DMS53 treated with DMSO at 0.1 percent for 48 hours (cell line): ENCODE data around the gene GXYLT2.

Experiments
- DNase-seq: peaks from one replicate; lab custom pipeline; 2025; ENCODE audit not compliant: unreplicated experiment; lab: John Stamatoyannopoulos, UW

The GXYLT2 gene

GRCh38 chr3:72930754-72931153 is 42.9 kb downstream of the GXYLT2 start:
- DNase-seq, result no peak

DNA sequence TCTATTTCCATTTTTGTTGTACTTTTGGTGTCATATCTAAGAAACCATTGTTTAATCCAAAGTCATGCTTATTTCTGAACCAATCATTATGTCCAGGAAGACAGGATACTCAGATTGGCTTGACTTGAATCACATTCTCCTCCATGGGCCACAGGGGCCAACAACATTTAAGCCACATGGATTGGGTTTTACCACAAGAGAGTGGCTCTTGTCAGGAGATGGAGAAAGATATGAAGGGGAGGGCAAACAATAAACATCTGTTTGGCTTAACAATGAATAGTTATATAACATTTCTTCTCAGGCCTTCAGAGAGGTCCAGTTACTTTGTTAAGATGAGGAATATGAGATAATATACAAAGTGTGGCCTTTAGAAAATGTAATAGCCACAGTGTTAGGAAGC is 44.6 kb downstream of the GXYLT2 start:
- DNase-seq, result no peak

GRCh38 chr3:72938471-72939265 is 50.8 kb downstream of the GXYLT2 start:
- DNase-seq, result peak; percentile 14

DNA sequence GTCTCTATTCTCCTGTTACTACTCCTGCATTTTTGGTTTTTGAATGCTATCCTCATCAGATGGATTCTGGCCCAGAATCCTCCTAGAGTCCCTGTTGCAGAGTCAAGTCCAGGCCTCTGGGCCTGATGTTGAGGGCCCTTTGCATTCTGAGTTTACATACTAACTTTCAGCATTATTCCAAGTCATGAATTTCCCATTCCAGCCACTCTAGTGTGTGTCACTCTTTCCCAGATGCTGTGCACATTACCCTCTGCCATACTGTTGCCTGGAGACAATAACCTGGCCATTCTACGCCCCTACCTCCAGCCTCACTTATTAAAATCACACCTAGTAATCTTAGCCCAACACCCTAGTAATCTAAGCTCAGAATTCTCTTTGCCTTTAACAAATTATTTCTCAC is 53.4 kb downstream of the GXYLT2 start:
- DNase-seq, result no peak

GRCh38 chr3:72942427-72942826 is 54.6 kb downstream of the GXYLT2 start:
- no peak for DNase-seq

DNA sequence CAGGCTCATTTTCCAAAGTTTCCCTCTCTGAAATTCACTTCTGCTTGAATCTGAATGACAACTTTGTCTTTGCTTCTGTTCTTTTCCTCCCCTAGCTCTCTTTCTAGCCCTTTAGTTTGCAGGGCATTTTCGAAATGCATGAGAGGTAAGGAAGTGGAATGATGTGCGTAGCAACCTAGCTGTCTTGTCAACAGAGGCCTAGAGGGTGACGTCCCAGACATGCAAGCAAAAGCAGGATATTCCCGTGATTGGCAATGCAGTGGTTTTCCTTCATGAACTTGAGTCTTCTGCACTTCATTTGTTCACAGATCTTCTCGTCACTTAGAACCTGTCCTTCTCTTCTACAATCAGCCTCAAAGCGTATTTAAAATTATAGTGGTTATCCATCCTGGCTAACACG is 56.9 kb downstream of the GXYLT2 start:
- DNase-seq, result no peak

- no peak for DNase-seq
These were observed 60.1 kb downstream of the GXYLT2 start for GRCh38 chr3:72947715-72948490.

- no peak for DNase-seq
These were observed 61.2 kb downstream of the GXYLT2 start for GRCh38 chr3:72949016-72949415.

DNA sequence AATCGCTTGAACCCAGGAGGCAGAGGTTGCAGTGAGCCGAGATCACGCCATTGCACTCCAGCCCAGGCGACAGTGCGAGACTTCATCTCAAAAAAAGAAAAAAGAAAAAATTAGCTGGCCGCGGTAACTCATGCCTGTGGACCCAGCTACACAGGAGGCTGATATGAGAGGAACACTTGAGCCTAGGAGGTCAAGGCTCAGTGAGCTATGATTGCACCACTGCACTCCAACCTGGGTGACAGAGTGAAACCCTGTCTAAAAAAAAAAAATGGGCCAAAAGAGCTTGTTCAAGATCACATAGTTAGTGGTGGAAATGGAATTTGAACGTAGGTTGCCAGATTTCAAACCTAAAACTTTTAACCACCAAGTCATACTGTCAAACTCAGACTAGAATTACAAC is 62.5 kb downstream of the GXYLT2 start:
- DNase-seq, result no peak

DNA sequence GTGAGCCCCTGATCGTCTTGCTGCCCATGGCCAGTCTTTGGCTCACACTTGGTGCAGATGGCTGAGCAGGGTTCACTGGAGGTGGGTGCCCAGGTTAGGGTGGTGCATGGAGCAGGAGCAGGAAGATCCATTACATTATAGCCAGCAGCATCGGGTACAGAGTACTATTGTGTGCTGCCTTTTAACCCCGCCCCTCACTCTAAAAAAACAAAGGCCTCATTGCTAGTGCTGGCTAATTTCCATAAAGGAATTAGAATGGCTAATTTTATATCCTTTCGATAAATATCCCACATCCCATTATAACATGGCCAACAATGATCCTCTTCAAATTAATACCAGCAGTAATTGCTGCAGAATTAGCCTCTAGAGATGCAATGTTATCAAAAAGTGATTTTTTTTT is 63.0 kb downstream of the GXYLT2 start:
- DNase-seq, result no peak

GRCh38 chr3:72951259-72951722 is 63.4 kb downstream of the GXYLT2 start:
- DNase-seq, result no peak

DNA sequence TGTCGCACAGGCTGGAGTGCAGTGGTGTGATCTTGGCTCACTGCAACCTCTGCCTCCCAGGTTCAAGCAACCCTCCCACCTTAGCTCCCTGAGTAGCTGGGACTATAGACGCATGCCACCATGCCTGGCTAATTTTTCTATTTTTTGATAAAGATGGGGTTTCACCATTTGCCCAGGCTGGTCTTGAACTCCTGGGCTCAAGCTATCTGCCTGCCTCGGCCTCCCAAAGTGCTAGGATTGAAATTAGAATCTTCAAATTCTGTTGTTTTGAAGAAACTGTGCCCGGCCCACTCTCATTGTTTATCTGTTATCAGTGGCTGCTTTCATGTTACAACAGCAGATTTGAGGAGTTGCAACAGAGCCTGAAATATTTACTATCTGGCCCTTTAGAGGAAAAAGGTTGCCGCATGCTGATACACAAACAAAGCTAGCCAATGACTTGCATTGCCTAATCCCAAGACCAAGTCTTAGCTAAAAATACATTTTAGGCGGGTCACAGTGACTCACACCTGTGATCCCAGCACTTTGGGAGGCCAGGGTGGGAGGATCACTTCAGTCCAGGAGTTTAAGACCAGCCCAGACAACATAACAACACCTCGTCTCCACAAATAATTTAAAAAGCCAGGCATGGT is 65.6 kb downstream of the GXYLT2 start:
- no peak for DNase-seq

DNA sequence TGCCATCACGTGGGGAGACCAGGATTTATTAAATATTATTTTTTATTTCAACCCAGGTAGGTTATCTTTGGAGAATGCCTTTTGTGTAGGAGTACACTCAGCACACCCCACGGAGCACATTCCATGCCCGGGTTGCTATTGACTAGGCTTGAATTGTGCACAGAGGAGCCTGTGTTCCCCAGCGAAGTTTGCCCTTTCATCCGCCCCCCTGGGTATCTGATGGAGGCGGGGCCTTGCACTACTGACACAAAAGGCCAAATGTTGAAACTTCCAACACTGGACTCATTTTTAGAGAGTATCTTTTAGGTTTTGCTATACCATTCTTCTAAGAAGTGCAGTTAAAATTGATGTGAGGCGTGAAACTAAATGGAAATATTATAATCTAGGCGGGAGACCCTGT is 69.5 kb downstream of the GXYLT2 start:
- DNase-seq, result no peak

GRCh38 chr3:72959336-72959735 is 71.5 kb downstream of the GXYLT2 start:
- DNase-seq, result no peak

- DNase-seq, result no peak
These were observed 73.1 kb downstream of the GXYLT2 start for GRCh38 chr3:72960812-72961518.

DNA sequence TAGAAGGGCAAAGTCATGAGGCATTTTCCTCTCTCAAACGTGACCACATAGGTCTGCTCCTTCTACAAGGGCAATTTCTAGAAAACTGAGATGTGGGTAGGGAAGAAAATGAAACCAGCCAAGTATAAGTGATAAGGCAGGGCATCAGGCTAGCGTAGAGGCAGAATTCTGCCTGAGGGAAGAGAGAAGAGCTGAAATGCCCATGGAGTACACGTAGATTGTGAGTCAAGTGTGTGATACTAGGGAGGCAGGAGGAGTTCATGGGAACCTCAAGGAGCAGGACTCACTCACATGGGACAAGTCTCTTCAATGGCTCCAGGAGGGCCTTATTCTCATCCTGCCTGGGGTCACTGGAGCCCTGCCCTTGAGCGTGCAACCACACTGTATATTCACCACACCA is 73.9 kb downstream of the GXYLT2 start:
- DNase-seq, result no peak

GRCh38 chr3:72962317-72962716 is 74.5 kb downstream of the GXYLT2 start:
- DNase-seq, result no peak

- no peak for DNase-seq
These were observed 76.8 kb downstream of the GXYLT2 start for GRCh38 chr3:72964633-72965032.

DNA sequence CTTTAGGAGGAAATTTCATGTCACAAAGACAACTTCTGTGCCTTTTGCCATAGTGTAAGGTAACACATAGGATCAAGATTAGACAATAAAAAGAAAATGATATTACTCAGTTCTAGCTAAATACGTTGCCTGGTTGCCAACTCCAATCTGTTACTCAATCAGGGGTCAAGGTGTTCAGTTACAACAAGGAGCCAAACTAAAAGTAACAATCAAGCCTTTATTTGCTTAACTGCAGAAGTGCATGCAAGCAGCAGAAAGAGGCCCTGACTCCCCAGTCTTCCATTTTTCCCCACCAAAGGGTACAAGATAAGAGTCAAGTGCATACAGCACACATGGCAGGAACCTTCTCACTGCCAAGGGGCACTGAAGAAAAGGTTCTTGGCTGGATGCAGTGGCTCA is 80.4 kb downstream of the GXYLT2 start:
- DNase-seq, result no peak

GRCh38 chr3:72969766-72970165 is 81.9 kb downstream of the GXYLT2 start:
- no peak for DNase-seq

DNA sequence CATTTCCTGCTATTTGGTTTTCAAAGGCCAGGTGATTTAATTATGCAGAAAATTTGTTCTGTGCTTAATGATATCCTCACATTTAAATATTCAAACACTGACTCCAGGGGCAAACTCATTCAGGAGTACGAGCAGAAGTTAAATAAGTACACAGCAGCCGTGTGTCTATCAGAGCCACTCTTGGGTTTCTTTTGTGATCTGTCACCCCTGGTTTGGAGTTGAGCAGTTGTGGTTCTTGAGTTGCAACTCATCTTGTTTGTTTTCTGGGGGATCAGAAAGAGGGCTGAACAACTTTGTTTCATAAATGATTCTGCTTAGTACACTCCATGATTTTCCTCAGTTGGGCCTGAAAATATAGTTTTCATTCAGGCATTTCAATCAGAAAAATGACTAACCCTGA is 83.1 kb downstream of the GXYLT2 start:
- DNase-seq, result no peak
